C4-2B (cell line): ENCODE results near the gene MED22.

Experiments
- H3K27ac ChIP-seq: fragments of 450-650 bp; 2 replicates; pipeline ENCODE4 v1.5.1; 2017
- ZFX ChIP-seq: fragments of 450-650 bp; IDR thresholded peaks from 2 replicates; pipeline ENCODE4 v1.6.1; 2017
- TF ChIP-seq, protein P1 (sequence below): fragments of 450-650 bp; conservative IDR thresholded peaks from 2 replicates; pipeline ENCODE4 v1.5.1; 2017; ENCODE audit warnings: mild to moderate bottlenecking

The MED22 gene

DNA sequence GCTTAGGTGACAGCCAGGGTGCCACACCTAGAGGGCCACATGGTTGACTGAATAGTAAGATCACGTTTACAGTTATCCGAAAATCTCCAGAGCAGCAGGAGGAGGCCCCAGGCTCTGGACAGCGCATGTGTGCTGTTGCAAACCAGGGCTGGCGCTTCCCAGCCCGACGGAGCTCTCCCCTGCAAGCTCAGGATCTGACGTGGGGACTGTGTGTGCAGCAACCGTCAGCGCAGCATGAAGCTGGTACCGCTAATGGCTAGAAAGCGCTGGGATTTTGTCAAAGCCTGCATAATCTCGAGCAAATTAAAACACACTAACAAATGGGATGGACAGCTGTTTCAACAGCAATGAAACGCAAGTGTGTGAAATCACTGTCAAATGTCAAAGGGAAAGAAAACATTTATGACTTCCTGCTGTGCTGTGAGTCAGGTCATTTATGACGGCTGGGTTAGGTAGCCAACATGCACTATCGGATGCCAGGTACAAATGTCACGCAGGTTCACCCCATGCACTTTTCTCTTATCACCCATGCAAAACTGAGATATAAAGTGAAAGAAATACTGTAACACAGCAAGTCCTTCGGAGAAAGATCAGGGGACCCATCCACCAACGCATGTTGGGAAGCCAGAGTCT, 20.4 kb upstream of the MED22 start:
- TF ChIP-seq ZFX: no peak
- TF ChIP-seq, protein P1, sequence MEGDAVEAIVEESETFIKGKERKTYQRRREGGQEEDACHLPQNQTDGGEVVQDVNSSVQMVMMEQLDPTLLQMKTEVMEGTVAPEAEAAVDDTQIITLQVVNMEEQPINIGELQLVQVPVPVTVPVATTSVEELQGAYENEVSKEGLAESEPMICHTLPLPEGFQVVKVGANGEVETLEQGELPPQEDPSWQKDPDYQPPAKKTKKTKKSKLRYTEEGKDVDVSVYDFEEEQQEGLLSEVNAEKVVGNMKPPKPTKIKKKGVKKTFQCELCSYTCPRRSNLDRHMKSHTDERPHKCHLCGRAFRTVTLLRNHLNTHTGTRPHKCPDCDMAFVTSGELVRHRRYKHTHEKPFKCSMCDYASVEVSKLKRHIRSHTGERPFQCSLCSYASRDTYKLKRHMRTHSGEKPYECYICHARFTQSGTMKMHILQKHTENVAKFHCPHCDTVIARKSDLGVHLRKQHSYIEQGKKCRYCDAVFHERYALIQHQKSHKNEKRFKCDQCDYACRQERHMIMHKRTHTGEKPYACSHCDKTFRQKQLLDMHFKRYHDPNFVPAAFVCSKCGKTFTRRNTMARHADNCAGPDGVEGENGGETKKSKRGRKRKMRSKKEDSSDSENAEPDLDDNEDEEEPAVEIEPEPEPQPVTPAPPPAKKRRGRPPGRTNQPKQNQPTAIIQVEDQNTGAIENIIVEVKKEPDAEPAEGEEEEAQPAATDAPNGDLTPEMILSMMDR: no peak
- peak overlapping the region; percentile 5; the same call in 1 of the 2 replicates for H3K27ac ChIP-seq

DNA sequence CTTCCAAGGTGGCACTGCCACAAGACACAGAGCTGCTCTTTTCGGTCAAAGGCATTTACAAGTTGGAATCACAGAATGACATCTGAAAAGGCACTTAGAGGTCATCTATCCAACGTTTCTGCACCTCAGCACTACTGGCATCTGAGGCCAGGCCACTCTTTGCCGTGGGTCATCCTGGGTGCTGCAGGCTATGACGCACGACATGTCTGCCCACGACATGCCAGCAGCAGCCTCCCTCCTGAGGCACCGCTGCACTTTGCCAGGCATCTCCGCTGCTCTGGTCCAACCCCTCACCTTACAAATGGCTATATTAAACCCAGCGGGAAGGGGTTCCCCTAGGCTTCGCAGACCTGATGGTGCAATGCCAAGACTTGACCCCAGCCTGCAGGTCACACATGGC, 19.8 kb upstream of the MED22 start:
- no peak overlapping the region; the same call in 1 of the 2 replicates for H3K27ac ChIP-seq
- no peak for TF ChIP-seq ZFX
- TF ChIP-seq, protein P1: no peak

DNA sequence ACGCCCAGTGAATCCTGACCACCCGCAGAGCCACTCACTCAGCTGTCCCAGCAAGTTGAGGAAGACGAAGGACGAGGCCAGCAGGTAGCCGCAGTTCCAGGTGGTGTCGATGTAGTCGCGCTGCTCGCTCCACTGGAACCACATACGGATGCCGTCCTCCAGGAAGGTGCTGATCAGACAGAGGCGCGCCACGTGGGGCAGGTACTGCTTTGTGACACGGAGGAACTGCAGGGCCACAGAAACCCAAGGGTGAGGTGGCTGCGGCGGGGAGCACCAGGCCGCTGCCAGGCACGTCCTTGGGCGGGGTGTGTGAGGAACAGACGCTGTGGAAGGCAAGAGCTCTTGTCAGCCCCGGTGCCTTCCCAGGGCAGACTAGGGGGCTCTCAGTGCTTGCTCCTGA, 19.3 kb upstream of the MED22 start:
- no peak for TF ChIP-seq ZFX
- TF ChIP-seq, protein P1: no peak
- no peak overlapping the region for H3K27ac ChIP-seq

DNA sequence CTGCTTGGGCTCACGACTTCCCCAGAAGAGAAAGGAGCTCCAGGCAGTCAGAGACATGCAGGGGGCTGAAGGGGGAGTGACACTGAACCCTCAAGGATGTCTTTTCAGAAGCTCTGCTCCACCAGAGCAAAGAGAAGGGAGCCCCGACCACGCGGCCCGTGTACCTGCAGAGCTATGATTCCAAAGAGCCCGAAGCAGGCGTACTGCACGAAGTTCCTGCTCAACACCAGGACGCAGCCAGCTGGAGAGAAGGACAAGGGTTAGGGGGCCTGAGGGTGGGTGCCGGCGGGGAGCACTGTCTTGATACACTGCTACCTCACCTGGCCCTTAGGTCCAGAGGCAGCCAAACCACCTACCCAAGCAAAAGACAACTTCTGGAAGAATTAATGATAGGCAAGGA, 18.5 kb upstream of the MED22 start:
- H3K27ac ChIP-seq: no peak overlapping the region
- TF ChIP-seq, protein P1: no peak
- TF ChIP-seq ZFX: no peak

DNA sequence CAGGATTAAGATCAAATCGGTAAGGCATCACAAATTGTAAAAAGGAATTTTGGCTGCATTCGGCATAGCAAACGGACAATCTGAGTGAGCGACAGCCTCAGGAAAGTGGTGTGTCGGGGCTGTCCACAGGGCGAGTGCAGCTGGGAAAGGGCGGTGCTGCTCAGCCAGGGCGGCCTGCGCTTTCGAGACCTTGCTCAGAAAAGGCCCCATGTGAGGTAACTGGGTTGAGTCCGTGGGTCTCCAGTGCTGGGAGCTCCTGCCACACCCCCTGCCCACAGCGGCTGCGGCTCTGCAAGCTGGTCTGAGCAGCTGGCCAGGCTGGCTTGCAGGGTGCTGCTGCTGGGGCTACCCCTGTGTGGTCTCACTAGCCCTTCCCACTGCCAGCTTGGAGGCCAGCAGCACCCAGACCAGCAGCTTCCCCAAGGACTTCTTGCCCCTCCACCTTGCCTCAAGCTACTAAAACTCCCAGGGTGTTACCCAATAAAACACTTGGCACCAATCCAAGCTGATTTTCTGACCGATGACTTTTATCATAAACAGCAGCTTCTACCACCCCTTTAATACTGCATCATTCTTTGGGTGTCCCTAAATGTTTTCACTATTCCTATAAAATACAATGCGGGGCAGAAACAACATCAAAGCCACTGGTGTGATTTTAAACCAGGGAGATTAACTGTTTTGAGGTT, 14.6 kb upstream of the MED22 start:
- TF ChIP-seq, protein P1: no peak
- TF ChIP-seq ZFX: no peak
- H3K27ac ChIP-seq: no peak overlapping the region

DNA sequence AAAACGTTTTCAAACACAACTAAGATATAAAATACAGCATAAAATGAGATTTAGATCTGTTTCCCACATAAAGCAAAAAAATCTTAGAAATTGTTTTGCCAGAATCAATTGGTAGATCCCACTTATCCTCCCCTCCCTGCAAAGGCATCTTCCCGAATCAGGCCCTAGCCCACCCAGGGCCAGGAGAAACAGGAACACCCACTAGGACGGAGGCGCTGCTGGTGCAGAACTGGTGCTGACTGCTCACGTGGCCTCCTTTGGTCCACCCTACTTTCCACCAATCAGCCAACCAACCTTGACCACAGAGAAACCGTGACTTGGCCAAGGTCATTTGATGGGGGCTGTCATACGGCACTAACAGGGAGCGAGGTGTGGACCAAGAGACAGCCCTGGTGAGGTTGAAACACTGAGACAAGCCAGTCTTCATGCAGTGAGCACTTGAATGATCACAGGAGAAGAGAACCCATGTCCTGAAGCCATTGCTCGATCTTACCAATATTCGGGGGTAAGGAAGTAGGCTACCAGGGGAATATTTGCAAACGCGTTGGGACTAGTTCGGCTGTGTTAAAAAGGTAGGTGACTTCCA, 13.7 kb upstream of the MED22 start:
- H3K27ac ChIP-seq: no peak overlapping the region
- TF ChIP-seq ZFX: no peak
- TF ChIP-seq, protein P1: no peak
